GM18508 (cell line): Measurements from ENCODE around the gene ATM.
"Not testable (repeated sequence)": the region's sequence is repeated elsewhere in the genome, so short reads cannot be mapped to it uniquely, and the experiment has no call there.

Experiments used
- ATAC-seq: cut with Tn5 transposase; IDR thresholded peaks from one replicate; pipeline ENCODE4 v1.9.1; 2021; ENCODE audit warnings: moderate number of reproducible peaks; ENCODE audit not compliant: insufficient read depth, unreplicated experiment

The ATM gene

GRCh38 chr11:108368134-108368533, 145.3 kb downstream of the ATM start:
- no peak for ATAC-seq

- no peak for ATAC-seq
Measured at GRCh38 chr11:108369064-108369463, 146.2 kb downstream of the ATM start.

- no peak for ATAC-seq
Measured at GRCh38 chr11:108370315-108370714, 147.4 kb downstream of the ATM start.

- no peak for ATAC-seq
Measured at GRCh38 chr11:108370990-108371389, 148.1 kb downstream of the ATM start.

- ATAC-seq: not testable (repeated sequence)
Measured at GRCh38 chr11:108373505-108373904, 150.6 kb downstream of the ATM start.

- ATAC-seq: no peak
Measured at GRCh38 chr11:108388576-108388975, 165.7 kb downstream of the ATM start.

- ATAC-seq: no peak
Measured at GRCh38 chr11:108392353-108392752, 169.5 kb downstream of the ATM start.

- no peak for ATAC-seq
Measured at GRCh38 chr11:108393046-108393445, 170.2 kb downstream of the ATM start.

GRCh38 chr11:108394744-108395284, 171.9 kb downstream of the ATM start:
- no peak for ATAC-seq

- not testable (repeated sequence) for ATAC-seq
Measured at GRCh38 chr11:108396672-108397071, 173.8 kb downstream of the ATM start.

GRCh38 chr11:108398439-108398838, 175.6 kb downstream of the ATM start:
- no peak for ATAC-seq

- no peak for ATAC-seq
Measured at GRCh38 chr11:108402241-108402640, 179.4 kb downstream of the ATM start.

GRCh38 chr11:108403052-108403451, 180.2 kb downstream of the ATM start:
- ATAC-seq: no peak

GRCh38 chr11:108405706-108406105, 182.8 kb downstream of the ATM start:
- ATAC-seq: no peak

GRCh38 chr11:108414958-108415357, 192.1 kb downstream of the ATM start:
- ATAC-seq: no peak

- not testable (repeated sequence) for ATAC-seq
Measured at GRCh38 chr11:108417551-108417950, 194.7 kb downstream of the ATM start.
